SU-DHL-6 (cell line): ENCODE measurements around the gene GJB4.

ENCODE experiments used
- CTCF ChIP-seq: fragments of 200-600 bp; sonication (generic); IDR thresholded peaks from one replicate; pipeline ENCODE4 v1.5.1; 2017; ENCODE audit warnings: antibody characterized with exemption, mild to moderate bottlenecking, low read length, moderate library complexity; ENCODE audit not compliant: insufficient read depth, poor library complexity, severe bottlenecking
- EZH2phosphoT487 ChIP-seq: fragments of 200-600 bp; sonication (generic), shearing (Covaris generic); conservative IDR thresholded peaks from 2 replicates; pipeline ENCODE4 v1.6.1; 2018; ENCODE audit warnings: mild to moderate bottlenecking, antibody characterized with exemption, low read length, moderate library complexity, mixed read lengths

DNA sequence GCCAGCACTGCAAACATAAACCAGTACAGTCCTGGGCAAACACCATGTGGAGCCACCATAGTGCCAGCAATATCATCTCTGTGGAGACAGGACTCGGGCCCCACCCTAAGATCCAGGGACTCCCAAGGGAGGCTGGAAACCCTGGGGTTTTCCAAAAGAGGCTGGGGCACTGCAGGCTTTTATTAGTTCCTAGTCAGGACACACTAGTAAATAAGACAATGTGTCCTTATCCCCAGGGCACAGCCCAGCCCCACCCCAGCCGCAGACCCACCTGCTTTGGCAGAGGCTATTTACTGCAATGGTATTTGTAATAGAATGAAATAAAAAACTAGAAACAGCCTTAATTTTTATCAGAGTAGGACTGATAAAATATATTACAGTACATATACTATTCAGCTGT lies 21.0 kb downstream of the GJB4 start:
- TF ChIP-seq CTCF (no peak), EZH2phosphoT487 (no peak)
